Measurements from ENCODE around the gene RITA1. TPM values are rescaled to one million over a fixed set of nuclear protein-coding genes. Genes with fewer than 3 reads are reported as not detected.

The RITA1 gene
- total and polyA plus RNA-seq, 2 of the 4 experiments (the other 2 are of a cell fraction): 14.2 to 14.7 TPM

DNA sequence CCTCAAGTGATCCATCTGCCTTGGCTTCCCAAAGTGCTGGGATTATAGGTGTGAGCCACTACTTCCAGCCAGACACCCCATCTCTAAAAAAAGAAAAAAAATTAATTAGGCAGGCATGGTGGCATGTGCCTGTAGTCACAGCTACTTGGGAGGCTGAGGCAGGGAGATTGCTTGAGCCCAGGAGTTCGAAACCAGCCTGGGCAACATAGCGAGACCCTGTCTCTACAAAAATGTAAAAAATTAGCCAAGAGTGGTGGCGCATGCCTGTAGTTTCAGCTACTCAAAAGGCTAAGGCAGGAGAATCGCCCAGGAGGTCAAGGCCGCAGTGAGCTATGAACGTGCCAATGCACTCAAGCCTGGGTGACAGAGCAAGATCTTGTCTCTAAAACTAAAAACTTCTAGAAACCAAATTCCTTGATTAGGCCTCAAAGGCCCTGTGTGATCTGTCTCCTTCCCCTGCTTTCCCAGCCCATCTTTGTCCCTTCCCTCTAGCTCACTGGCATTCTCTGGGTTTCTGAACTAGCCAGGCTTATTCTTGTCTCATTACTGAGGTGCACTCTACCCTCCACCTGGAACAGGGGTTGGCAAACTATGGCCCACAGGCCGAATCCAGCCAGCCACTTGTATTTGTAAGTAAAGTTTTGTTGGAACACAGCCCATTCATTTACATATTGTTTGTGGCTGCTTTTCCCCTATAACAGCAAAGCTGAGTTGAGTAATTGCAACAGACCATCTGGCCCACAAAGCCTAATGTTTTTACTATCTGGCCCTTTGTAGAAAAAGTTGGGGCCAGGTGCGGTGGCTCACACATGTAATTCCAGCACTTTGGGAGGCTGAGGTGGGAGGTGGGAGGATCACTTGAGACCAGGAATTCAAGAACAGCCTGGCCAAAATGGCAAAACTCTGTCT is 18.6 kb downstream of the RITA1 start:
- no peak overlapping the region for H4K5ac ChIP-seq (ENCODE audit: low read depth, low read length)
- peaks cover 7% of the 10 kb centered on the region for H3K4me1 ChIP-seq (ENCODE audit: control insufficient read depth, insufficient read depth, low read length)
- H2BK120ac ChIP-seq (ENCODE audit: low read depth, low read length): no peak overlapping the region
- H3K9me1 ChIP-seq (ENCODE audit: insufficient read depth, low read length): peaks cover 11% of the 10 kb centered on the region; the same call in 1 of the 2 replicates
- no peak overlapping the region for H2BK20ac ChIP-seq (ENCODE audit: low read depth, low read length)
- H4K91ac ChIP-seq (ENCODE audit: insufficient read depth, low read depth, low read length): no peak overlapping the region
- H3K79me1 ChIP-seq (ENCODE audit: low read depth in 1 of 2, low read length in 2 of 2): no peaks in the 10 kb centered on the region
- H3K27me3 ChIP-seq (ENCODE audit: control insufficient read depth, insufficient read depth, low read length): no peaks in the 10 kb centered on the region
- H3K27ac ChIP-seq (ENCODE audit: insufficient read depth, low read length): no peak overlapping the region
- no peaks in the 10 kb centered on the region for H4K20me1 ChIP-seq (ENCODE audit: insufficient read depth, low read length)
- ChIA-PET POLR2A (ENCODE audit: unreplicated experiment) (no interaction called here), CTCF (no interaction called here)
- TF ChIP-seq, protein P1, sequence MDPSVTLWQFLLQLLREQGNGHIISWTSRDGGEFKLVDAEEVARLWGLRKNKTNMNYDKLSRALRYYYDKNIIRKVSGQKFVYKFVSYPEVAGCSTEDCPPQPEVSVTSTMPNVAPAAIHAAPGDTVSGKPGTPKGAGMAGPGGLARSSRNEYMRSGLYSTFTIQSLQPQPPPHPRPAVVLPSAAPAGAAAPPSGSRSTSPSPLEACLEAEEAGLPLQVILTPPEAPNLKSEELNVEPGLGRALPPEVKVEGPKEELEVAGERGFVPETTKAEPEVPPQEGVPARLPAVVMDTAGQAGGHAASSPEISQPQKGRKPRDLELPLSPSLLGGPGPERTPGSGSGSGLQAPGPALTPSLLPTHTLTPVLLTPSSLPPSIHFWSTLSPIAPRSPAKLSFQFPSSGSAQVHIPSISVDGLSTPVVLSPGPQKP (IDR thresholded peaks at IDR 0.05; ENCODE audit: borderline replicate concordance, low read depth, low read length): no peak
- no peak for TF ChIP-seq RFX5 (IDR thresholded peaks at IDR 0.05; ENCODE audit: low read depth, low read length)
- TF ChIP-seq CEBPB (IDR thresholded peaks at IDR 0.05; ENCODE audit: low read depth, low read length): no peak
- no peak for TF ChIP-seq NFE2L2 (IDR thresholded peaks at IDR 0.05; ENCODE audit: low read depth, low read length)
- H3K4me2 ChIP-seq (ENCODE audit: low read depth, low read length): no peak overlapping the region
- H3K4ac ChIP-seq (ENCODE audit: low read depth, low read length): no peak overlapping the region
- H3K56ac ChIP-seq (ENCODE audit: extremely low read depth, insufficient read depth, low read length): no peak overlapping the region
- DNase-seq (no peak), ATAC-seq (ENCODE audit: low read depth) (no peak)
- no TSS peak for BruUV-seq (replicated peaks)
- no peak overlapping the region for H3K23ac ChIP-seq (ENCODE audit: low read depth, low read length)
- H2BK15ac ChIP-seq (ENCODE audit: low read depth, low read length): no peak overlapping the region
- H2AK9ac ChIP-seq (replicated peaks; ENCODE audit: low read depth, low read length, poor library complexity): no peak overlapping the region
- no peak overlapping the region for H3K4me3 ChIP-seq (ENCODE audit: insufficient read depth, low read depth, low read length)
- dilution Hi-C loops (cut with HindIII; ENCODE audit: low sequenced_read_pairs, unreplicated experiment): no loop called here
- H3K14ac ChIP-seq (replicated peaks; ENCODE audit: low read depth, low read length): no peak overlapping the region
- intact Hi-C loops (cut with micrococcal nuclease): no loop called here
- H2BK5ac ChIP-seq (ENCODE audit: low read depth, low read length, poor library complexity, severe bottlenecking): no peak overlapping the region
- WGBS, 2 experiments (ENCODE audit: extremely low coverage in 2 of 2, insufficient read length in 1 of 2): 89% methylated on average over 6 of the region's 8 CpGs; no CpG with 5 or more reads in 1 of the 2 experiments
- H3K9me3 ChIP-seq (ENCODE audit: control insufficient read depth, insufficient read depth, low read length): no peaks in the 10 kb centered on the region
- H3K18ac ChIP-seq (ENCODE audit: low read depth, low read length): no peak overlapping the region
- in situ Hi-C loops (cut with MboI; ENCODE audit: low sequenced_read_pairs): no loop called here
- H3K9ac ChIP-seq (ENCODE audit: low read depth, low read length): no peak overlapping the region
- H2AK5ac ChIP-seq (ENCODE audit: low read depth, low read length): no peak overlapping the region
- H4K8ac ChIP-seq (ENCODE audit: low read depth in 2 of 2, low read length in 2 of 2): no peak overlapping the region
- no peaks in the 10 kb centered on the region for H3K36me3 ChIP-seq (ENCODE audit: control insufficient read depth, insufficient read depth, low read length)
- H2AFZ ChIP-seq (replicated peaks; ENCODE audit: low read length, poor library complexity): peak overlapping the region; percentile 56

Data from IMR-90 (cell line).